Activated CD4-positive, alpha-beta T cell treated with anti-CD3 and anti-CD28 coated beads for 36 hours (primary cell): ENCODE results near the gene SARDH. TPM values are rescaled to one million over a fixed set of nuclear protein-coding genes. Genes with fewer than 3 reads are reported as not detected.

Experiments used
- ATAC-seq: fragments of 200-7000 bp; cut with Tn5 transposase; one replicate; pipeline ENCODE4 v1.10.0; 2021; ENCODE audit warnings: mild to moderate bottlenecking, moderate library complexity
- CTCF ChIA-PET: fragments of 350-600 bp; sonication (Branson Sonifier 250); formaldehyde crosslinking; loops from one replicate; lab custom pipeline; 2021; ENCODE audit warnings: antibody characterized with exemption; lab: Charles Lee
- POLR2A ChIA-PET: fragments of 350-600 bp; sonication (Branson Sonifier 250); formaldehyde crosslinking; loops from one replicate; lab custom pipeline; 2021; ENCODE audit warnings: antibody characterized with exemption, inconsistent platforms; lab: Charles Lee
- DNase-seq: peaks from one replicate; pipeline ENCODE4 v3.0.0-alpha.2; 2020
- H3K27ac Mint-ChIP-seq: one replicate; pipeline ENCODE4 v1.8.0; 2021; ENCODE audit warnings: mixed read lengths
- H3K27me3 Mint-ChIP-seq: one replicate; pipeline ENCODE4 v1.8.0; 2021; ENCODE audit warnings: mixed read lengths
- H3K36me3 Mint-ChIP-seq: one replicate; pipeline ENCODE4 v1.8.0; 2021; ENCODE audit warnings: low read depth, mixed read lengths
- H3K4me1 Mint-ChIP-seq: one replicate; pipeline ENCODE4 v1.8.0; 2021; ENCODE audit warnings: mixed read lengths
- H3K4me3 Mint-ChIP-seq: one replicate; pipeline ENCODE4 v1.8.0; 2021; ENCODE audit warnings: mild to moderate bottlenecking, moderate library complexity, mixed read lengths
- H3K9me3 Mint-ChIP-seq: one replicate; pipeline ENCODE4 v1.8.0; 2021; ENCODE audit warnings: low read depth, mixed read lengths
- intact Hi-C, 2 experiments: fragments of 100-400 bp; cut with DNase I in 1 of 2; cut with micrococcal nuclease in 1 of 2; formaldehyde crosslinking; loops; one replicate each; pipeline versions ENCODE4 v1.14.2 to v1.15.1; 2022 to 2024; cut with DNase I, micrococcal nuclease
- total RNA-seq, 2 experiments: library from RNA; stranded (reverse); gene quantifications; one replicate each; pipeline ENCODE4 v1.2.3, GENCODE V29; 2021

The SARDH gene
- total RNA-seq, 2 experiments from 2014 or later: 7.8 to 8.2 TPM

DNA sequence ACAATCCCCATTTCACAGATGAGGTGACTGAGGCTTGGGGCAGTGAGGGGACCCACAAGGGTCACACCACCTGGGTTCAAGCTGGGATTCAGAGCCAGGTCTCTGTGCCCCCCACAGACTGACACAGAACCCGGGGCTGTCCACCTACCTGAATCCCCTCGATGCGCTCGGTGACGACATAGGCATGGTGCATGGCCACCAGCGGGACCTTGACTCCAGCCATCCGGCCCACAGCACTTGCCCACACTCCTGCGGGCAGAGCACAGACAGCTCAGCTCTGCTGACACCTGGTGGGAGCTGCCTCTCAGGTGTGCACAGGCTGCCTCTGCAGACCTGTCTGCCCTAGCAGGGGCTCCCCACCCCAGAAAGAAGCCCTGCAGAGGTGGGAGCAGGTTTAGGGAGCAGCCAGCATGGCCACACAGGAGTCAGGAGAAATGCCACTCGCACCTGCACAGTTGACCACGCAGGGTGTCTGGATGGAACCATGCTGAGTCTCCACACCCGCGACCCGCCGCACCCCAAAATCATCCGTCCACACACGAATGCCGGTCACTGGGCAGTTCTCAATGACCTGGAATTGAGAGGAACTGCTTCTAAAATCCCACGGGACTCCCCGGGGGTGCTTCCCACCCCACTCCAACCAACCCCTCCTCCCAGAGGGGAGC, 8.4 kb downstream of the SARDH start:
- Mint-ChIP-seq H3K27me3 (no peaks in the 10 kb centered on the region), H3K4me3 (no peak overlapping the region), H3K4me1 (peaks cover 12% of the 10 kb centered on the region), H3K27ac (no peak overlapping the region), H3K9me3 (no peaks in the 10 kb centered on the region), H3K36me3 (no peaks in the 10 kb centered on the region)
- intact Hi-C loops: loop anchor here in 1 of 2 experiments (5.0 kb wide), 1 partner anchor 197 kb away; the partner anchor contains the start of gene ADAMTSL2
- CTCF ChIA-PET: interaction anchor here (0.6 to 3.0 kb wide), 3 partner anchors 13 to 140 kb away, joined by 3 to 11 read pairs (median 6); no protein-coding TSS in a partner anchor
- POLR2A ChIA-PET: no interaction called here
- DNase-seq: no peak
- no peak for ATAC-seq

DNA sequence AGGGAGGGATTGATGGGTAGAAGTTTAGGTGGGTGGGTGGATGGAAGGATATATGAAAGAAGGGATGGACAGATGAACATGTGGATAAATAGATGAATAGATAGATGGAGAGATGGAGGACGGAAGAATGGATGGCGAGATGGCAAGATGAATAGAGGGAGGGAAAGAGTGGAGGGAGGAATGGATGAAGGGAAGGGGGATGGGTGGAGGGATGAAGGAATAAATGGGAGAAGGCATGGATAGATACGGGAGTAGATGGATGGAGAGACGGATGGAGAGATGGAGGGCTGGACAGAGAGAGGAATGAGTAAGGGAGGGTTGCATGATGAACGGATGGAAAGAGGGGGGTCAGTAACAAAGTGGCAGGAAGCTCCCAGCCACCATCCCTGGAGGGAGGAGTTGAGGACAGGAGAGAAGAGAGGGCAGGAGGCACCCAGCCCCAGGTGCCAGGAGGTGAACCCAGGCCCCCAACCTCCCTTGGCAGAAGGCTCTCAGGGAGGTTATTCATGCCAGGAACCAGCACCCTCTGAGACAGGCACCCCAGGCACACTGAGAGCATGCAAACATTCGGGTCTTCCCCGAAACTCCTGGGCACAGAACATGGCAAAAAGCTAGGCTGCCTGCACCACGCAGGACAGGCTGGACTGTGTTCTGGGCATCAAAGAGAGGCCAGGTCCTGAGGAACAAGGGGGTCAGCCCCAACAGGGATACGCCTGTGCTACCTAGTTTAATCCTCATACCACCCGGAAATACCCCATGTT, 9.1 kb downstream of the SARDH start:
- intact Hi-C loops: loop anchor here in 1 of 2 experiments (5.0 kb wide), 1 partner anchor 197 kb away; the partner anchor contains the start of gene ADAMTSL2
- Mint-ChIP-seq H3K36me3 (no peaks in the 10 kb centered on the region), H3K4me3 (no peak overlapping the region), H3K9me3 (no peaks in the 10 kb centered on the region), H3K4me1 (peaks cover 12% of the 10 kb centered on the region), H3K27me3 (no peaks in the 10 kb centered on the region), H3K27ac (no peak overlapping the region)
- ATAC-seq (no peak), DNase-seq (no peak)
- CTCF ChIA-PET: interaction anchor here (0.6 to 3.0 kb wide), 2 partner anchors 14 to 128 kb away, joined by 3 to 11 read pairs; no protein-coding TSS in a partner anchor
- POLR2A ChIA-PET: no interaction called here

DNA sequence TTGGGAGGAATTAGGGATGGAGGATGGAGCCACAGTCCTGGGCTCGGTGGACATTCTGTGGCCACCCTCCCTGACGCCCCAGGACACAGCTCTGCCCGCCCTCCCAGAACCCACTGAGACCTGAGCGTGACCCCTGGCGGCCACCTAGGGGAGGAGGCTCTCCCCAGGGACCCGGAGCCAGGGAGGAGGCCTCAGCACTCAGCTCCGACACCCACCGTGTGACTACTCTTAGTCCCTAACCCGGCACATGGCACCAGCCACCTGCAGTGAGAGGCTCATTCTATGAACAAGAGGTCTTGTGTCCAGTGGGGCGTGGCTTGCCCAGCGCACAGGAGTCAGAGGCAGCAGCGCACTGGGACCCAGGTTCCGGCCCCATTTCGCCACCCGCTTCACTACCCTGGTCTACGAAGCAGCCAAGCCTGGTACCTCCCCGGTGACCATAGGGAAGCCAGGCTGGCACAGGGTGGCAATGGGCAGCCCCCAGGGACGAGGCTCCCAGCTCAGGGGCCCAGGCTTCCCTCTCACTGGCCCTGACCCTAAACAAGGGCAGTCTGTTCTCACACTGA, 10.2 kb downstream of the SARDH start:
- POLR2A ChIA-PET: no interaction called here
- Mint-ChIP-seq H3K27me3 (no peaks in the 10 kb centered on the region), H3K27ac (no peak overlapping the region), H3K36me3 (no peaks in the 10 kb centered on the region), H3K4me1 (peaks cover 12% of the 10 kb centered on the region), H3K4me3 (no peak overlapping the region), H3K9me3 (no peaks in the 10 kb centered on the region)
- no peak for ATAC-seq
- no peak for DNase-seq
- CTCF ChIA-PET: interaction anchor here (0.6 to 3.0 kb wide), 10 partner anchors 8 to 266 kb away, joined by 3 to 11 read pairs (median 4); no protein-coding TSS in a partner anchor
- intact Hi-C loops: loop anchor here in 1 of 2 experiments (5.0 kb wide), 1 partner anchor 196 kb away; the partner anchor contains the start of gene ADAMTSL2

DNA sequence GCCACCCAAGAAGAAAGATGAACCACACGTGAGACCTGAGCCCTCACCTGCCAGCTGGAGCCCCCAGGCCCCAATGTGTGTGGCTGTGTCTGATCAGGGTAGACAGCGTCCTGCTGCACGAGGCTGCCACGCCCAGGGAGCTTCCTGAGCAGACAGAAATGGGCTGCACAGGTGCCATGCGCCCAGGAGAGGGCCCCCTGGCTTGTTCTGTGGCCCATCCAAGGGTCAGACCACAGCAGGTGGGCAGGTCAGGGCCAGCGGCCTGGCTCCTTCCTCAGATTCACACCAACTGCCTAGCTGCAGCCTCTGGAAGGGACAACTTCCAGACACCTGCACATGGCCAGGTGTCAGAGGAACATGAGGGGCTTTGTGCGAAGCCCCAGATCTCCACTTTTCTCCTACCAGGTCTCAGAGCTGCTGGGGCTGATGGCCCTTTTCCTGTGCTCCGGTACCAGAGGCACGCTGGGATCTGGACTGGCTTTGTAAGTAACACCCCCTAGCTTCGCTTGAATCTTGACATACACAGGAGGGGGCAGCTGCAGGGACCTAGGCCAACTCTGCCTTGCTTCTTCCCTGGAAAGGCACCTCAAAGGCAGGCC, 10.8 kb downstream of the SARDH start:
- DNase-seq (peak; percentile 57), ATAC-seq (peak; percentile 68)
- intact Hi-C loops: loop anchor here in 1 of 2 experiments (5.0 kb wide), 1 partner anchor 195 kb away; the partner anchor contains the start of gene ADAMTSL2
- Mint-ChIP-seq H3K9me3 (no peaks in the 10 kb centered on the region), H3K36me3 (no peaks in the 10 kb centered on the region), H3K27ac (no peak overlapping the region), H3K4me1 (peaks cover 12% of the 10 kb centered on the region), H3K4me3 (no peak overlapping the region), H3K27me3 (no peaks in the 10 kb centered on the region)
- ChIA-PET POLR2A (no interaction called here), CTCF (interaction anchor here (0.7 to 1.5 kb wide), 22 partner anchors 9 to 489 kb away, joined by 3 to 8 read pairs (median 4); partner anchors contain the start of gene SARDH)

DNA sequence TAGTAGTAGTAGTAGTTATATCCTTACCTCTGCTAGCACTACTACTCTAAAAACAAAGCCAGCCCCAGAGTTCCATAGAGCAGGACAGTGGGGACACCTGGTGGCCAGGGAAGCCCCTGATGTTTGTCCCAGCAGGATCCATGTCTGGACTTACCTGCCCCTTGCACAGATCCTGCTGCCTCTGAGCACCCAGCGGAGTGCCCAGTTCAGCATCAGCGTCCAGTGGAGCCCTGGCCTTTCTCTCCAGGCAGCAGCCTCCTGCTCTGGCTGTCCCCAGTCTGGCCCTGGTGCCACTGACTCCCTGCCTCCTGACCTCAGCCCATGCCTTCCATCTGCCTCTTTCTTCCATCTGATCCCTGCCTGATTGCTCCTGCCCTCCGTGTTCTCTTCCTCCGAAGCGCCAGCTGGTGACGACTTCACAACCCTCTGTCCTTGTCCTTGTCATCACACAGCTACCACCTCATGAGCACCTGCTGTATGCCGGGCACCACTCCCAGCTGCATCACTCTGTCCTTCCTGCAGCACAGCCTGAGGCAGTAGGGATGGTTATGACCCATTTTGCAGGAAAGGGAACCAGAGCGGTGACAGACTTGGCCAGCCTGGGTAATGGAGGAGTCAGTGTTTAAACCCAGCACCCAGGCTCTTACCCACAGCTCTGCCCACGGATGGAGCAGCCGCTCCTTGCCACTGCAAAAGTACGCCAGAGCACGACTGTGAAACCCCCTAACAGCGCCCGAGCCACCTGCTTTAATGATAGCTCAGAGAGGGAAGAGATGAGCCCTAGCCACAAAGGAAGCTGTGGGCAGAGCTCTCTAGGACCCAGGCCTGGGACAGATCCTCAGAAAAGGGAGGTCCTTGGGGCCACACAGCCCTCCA, 11.5 kb downstream of the SARDH start:
- ATAC-seq: peak; percentile 80
- no peaks in the 10 kb centered on the region for H3K27me3 Mint-ChIP-seq
- no peaks in the 10 kb centered on the region for H3K36me3 Mint-ChIP-seq
- no peak overlapping the region for H3K27ac Mint-ChIP-seq
- H3K9me3 Mint-ChIP-seq: no peaks in the 10 kb centered on the region
- H3K4me3 Mint-ChIP-seq: no peak overlapping the region
- CTCF ChIA-PET: interaction anchor here (0.7 to 1.6 kb wide), 23 partner anchors 10 to 488 kb away, joined by 3 to 8 read pairs (median 4); partner anchors contain the start of gene SARDH
- H3K4me1 Mint-ChIP-seq: peaks cover 12% of the 10 kb centered on the region
- intact Hi-C loops: loop anchor here (1.0 to 5.0 kb wide), 5 partner anchors 70 to 194 kb away; partner anchors contain the start of gene ADAMTSL2 (in 1 of the 2)
- DNase-seq: peak; percentile 81
- POLR2A ChIA-PET: no interaction called here

DNA sequence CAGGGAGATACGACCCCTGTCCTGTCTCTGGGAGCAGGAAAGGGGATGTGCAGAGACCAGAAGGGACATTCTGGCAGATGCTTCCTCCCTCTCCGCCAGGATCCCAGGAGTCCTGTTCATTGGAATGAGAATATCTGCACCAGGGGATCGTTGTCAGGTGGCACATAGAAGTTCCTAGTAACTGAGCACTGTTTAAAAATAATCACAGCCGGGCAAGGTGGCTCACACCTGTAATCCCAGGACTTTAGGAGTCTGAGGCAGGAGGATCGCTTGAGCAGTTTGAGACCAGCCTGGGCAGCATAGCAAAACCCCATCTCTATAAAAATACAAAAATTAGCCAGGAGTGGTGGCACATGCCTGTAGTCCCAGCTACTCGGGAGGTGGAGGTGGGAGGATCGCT, 12.3 kb downstream of the SARDH start:
- ChIA-PET POLR2A (no interaction called here), CTCF (interaction anchor here (1.4 to 1.6 kb wide), 2 partner anchors 12 to 67 kb away, joined by 3 to 6 read pairs; partner anchors contain the start of gene SARDH)
- intact Hi-C loops: loop anchor here (1.0 to 5.0 kb wide), 5 partner anchors 70 to 194 kb away; partner anchors contain the start of gene ADAMTSL2 (in 1 of the 2)
- no peak overlapping the region for H3K27ac Mint-ChIP-seq
- ATAC-seq (no peak), DNase-seq (no peak)
- no peaks in the 10 kb centered on the region for H3K27me3 Mint-ChIP-seq
- no peak overlapping the region for H3K4me3 Mint-ChIP-seq
- H3K4me1 Mint-ChIP-seq: peaks cover 12% of the 10 kb centered on the region
- no peaks in the 10 kb centered on the region for H3K9me3 Mint-ChIP-seq
- no peaks in the 10 kb centered on the region for H3K36me3 Mint-ChIP-seq

DNA sequence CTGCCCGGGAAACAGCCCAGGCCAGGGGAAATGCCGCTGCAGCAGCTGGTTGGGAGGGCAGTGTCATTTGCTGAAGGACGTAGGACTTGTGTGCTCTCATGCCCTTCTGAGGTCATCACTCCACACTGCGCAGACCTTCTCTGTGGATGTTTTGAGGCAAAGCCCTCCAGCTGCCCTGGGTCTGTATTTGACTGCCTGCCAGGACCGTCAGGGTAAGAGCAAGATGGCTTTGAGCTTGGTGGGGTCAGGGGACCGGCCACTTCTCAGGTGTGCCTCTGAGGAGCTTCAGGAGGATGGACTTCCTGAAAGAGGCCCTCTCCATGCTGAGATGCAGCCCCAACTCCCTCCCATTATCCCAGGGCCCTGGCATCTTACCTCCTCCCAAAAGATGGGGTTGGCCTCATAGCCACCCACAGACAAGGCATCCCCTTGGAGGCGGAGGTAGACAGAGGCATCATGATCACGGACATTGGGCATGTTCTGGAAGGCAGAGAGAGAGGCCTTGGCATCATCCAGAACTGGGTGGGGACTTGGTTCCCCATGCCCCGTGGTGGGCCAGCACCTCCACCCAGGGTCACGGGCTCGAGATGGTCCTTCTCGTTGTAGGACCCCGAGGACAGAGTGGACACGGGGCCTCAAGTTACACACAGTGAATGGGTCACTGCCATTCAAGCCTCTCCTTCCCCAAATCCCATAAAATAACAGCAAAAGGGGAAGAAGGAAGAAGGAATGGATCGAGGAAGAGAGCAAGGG, 19.4 kb downstream of the SARDH start:
- Mint-ChIP-seq H3K4me3 (no peak overlapping the region), H3K36me3 (peaks cover 3% of the 10 kb centered on the region), H3K9me3 (peaks cover 3% of the 10 kb centered on the region), H3K4me1 (peaks cover 3% of the 10 kb centered on the region), H3K27me3 (no peaks in the 10 kb centered on the region), H3K27ac (no peak overlapping the region)
- no peak for DNase-seq
- CTCF ChIA-PET: no interaction called here
- POLR2A ChIA-PET: no interaction called here
- intact Hi-C loops: no loop called here
- ATAC-seq: no peak

DNA sequence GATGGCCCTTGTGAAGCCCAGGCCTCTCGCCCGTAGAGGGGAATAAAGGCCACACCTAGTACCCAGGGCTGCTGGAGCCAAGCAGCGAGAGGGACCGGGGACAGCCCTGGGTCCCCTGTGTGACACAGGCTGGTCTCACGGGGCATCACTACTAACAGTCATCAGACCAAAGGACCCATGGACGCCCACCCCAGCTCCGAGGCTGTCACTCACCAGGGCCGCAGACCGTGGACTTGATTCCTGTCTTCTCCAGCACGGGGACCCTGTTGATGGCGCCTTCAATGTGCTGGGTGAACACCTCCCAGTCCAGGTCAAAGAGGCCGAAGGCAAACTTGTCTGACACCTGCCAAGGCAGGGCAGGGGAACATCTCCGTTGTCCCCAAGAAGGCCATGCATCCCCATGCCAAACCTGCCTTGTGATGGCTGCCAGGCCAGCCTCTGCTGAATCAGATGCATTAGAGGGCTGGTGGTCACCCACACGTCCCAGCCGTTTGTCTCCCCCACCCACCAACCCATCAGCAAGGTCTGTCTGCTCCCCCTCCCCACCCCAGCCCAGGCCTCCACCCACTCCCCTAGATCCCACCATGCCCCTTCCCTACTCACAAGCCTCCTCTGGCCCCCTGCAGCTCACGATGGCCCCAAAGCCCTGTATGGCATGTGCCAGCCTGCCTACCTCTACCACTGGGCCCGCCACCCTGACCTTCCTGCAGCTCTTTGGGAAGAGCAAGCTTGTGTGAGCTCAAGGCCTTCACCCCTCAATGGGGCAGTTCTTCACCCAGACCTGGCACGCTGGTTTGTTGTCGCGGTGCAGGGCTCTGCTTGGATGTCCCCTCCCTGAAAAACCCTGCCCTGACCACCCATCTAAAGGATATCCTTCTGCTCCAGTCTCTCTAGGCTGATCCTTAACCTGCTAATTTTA, 20.8 kb downstream of the SARDH start:
- CTCF ChIA-PET: interaction anchor here (0.6 kb wide), 1 partner anchor 112 kb away, joined by 3 read pairs; no protein-coding TSS in a partner anchor
- intact Hi-C loops: no loop called here
- H3K4me3 Mint-ChIP-seq: no peak overlapping the region

More for the DNA sequence above, 20.8 kb downstream of the SARDH start:
- Mint-ChIP-seq H3K9me3 (peaks cover 3% of the 10 kb centered on the region), H3K27me3 (no peaks in the 10 kb centered on the region), H3K27ac (no peak overlapping the region), H3K4me1 (peaks cover 3% of the 10 kb centered on the region), H3K36me3 (peaks cover 3% of the 10 kb centered on the region)
- DNase-seq (no peak), ATAC-seq (no peak)
- POLR2A ChIA-PET: interaction anchor here (0.5 kb wide), 1 partner anchor 1066 kb away, joined by 3 read pairs; no protein-coding TSS in a partner anchor
